ENCODE data around the gene C6orf89.

- TF ChIP-seq EZH2phosphoT487 (IDR thresholded peaks at IDR 0.05; ENCODE audit: borderline replicate concordance) (no peak), EZH2 (IDR thresholded peaks at IDR 0.05) (no peak), CTCF (IDR thresholded peaks at IDR 0.05 in 2 of 3, conservative IDR thresholded peaks at IDR 0.05 in 1 of 3; ENCODE audit: borderline replicate concordance in 1 of 3, insufficient read depth in 1 of 3, low read depth in 2 of 3, low read length in 2 of 3) (no peak), POLR2A (IDR thresholded peaks at IDR 0.05; ENCODE audit: borderline replicate concordance, extremely low read depth, insufficient read depth, insufficient read length) (no peak), JUND (IDR thresholded peaks at IDR 0.05) (no peak), TCF7L2 (IDR thresholded peaks at IDR 0.05; ENCODE audit: borderline replicate concordance, extremely low read depth, insufficient read depth, insufficient read length) (no peak), POLR2AphosphoS5 (IDR thresholded peaks at IDR 0.05; ENCODE audit: low read depth, low read length) (no peak), CEBPB (IDR thresholded peaks at IDR 0.05; ENCODE audit: low read depth) (no peak), MAX (IDR thresholded peaks at IDR 0.05) (no peak), SIN3A (IDR thresholded peaks at IDR 0.05; ENCODE audit: low read depth) (no peak)
Observed at GRCh38 chr6:36843170-36843569, 42.6 kb upstream of the C6orf89 start.

Measured in HCT116 (cell line).